ENCODE measurements around the gene TRIM2.
A peak's percentile ranks its signal among the peaks of the same experiment; 100 is the strongest.

Gene TRIM2

DNA sequence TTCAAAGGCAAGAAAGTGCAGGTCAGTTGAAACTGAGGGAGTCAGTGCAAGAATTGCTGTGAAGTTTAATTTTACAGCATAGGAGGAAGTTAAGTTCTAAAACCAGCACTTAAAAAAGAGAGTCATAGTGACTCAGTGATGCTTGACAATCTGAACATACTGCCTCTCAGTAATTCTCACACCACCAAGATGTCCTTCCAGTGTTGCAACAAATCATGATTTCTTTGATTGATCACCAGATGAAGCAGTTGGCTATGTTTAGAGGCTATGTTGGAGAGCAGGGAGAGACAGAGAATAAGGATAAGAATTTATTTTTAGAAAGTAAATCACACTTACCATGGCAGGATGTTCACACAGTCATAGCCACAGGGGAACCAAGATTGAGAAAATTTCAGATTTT is 13.2 kb downstream of the TRIM2 start:
- H3K27me3 ChIP-seq (ENCODE audit: insufficient read depth, poor library complexity, severe bottlenecking), result peaks cover 6% of the 10 kb centered on the region
- TF ChIP-seq POLR2AphosphoS5 (IDR thresholded peaks at IDR 0.05; ENCODE audit: low read depth) (no peak), GABPA (IDR thresholded peaks at IDR 0.05; ENCODE audit: low read depth) (no peak), REST (IDR thresholded peaks at IDR 0.05; ENCODE audit: insufficient replicate concordance, low read depth) (no peak), SPI1 (IDR thresholded peaks at IDR 0.05; ENCODE audit: borderline replicate concordance, low read depth) (no peak), CTCF (IDR thresholded peaks at IDR 0.05; ENCODE audit: insufficient read depth, low read length) (no peak)
- H3K27ac ChIP-seq (replicated peaks), result no peak overlapping the region
- H3K4me3 ChIP-seq (replicated peaks; ENCODE audit: insufficient read depth, low read length), result no peak overlapping the region
- no peak for DNase-seq (ENCODE audit: low read depth in 1 of 2, low spot score in 1 of 2)

DNA sequence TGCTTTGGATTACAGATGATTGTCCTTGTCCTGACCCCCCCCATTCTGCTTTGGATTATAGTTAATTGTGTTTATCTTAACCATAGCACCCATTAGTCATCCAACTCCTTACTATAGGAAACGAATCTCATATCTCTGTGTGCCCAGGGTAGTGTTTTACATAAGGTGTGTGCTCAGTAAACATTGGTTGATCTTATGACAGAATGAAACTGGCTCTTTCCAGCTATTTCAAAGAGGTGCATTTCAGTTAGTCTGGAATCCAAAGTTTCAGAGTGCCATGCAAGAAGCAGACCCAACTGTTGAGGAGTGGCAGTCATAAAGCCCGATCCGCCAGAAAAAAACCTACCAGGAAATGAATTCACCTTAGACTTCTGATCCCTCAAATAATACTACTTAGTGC is 14.7 kb downstream of the TRIM2 start:
- no peak for DNase-seq (ENCODE audit: low read depth in 1 of 2, low spot score in 1 of 2)
- peaks cover 6% of the 10 kb centered on the region for H3K27me3 ChIP-seq (ENCODE audit: insufficient read depth, poor library complexity, severe bottlenecking)
- H3K27ac ChIP-seq (replicated peaks), result no peak overlapping the region
- no peak overlapping the region for H3K4me3 ChIP-seq (replicated peaks; ENCODE audit: insufficient read depth, low read length)
- TF ChIP-seq GABPA (IDR thresholded peaks at IDR 0.05; ENCODE audit: low read depth), result no peak
- TF ChIP-seq SPI1 (IDR thresholded peaks at IDR 0.05; ENCODE audit: borderline replicate concordance, low read depth), result no peak
- TF ChIP-seq CTCF (IDR thresholded peaks at IDR 0.05; ENCODE audit: insufficient read depth, low read length), result no peak

DNA sequence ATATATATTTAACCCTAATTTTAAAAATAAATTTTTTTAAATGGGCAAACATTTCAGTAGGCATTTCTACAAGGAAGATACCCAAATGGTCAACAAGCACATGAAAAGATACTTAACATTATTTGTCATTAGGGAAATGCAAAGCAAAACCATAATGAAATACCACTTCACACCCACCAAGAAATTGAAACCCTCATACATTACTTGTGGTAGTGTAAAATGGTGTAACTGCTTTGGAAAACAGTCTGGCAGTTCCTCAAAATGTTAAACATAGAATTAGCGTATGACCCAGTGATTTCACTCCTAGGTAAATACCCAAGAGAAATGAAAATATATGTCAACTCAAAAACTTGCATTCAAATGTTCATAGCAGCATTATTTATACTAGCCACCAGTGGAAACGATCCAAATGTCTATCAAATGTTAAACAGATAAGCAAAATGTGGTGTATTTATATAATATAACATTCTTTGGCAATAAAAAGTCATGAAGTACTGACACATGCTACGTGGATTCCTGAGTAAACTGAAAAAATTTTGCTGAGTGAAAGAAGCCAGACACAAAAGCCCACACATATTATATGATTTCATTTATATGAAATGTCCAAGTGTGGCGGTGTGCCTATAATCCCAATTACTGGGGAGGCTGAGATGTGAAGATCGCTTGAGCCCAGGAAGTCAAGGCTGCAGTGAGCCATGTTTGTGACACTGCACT is 16.6 kb downstream of the TRIM2 start:
- Histone ChIP-seq H3K27me3 (ENCODE audit: insufficient read depth, poor library complexity, severe bottlenecking) (peaks cover 6% of the 10 kb centered on the region), H3K27ac (replicated peaks) (no peak overlapping the region), H3K4me3 (replicated peaks; ENCODE audit: insufficient read depth, low read length) (no peak overlapping the region)
- DNase-seq (ENCODE audit: low read depth in 1 of 2, low spot score in 1 of 2), result no peak
- TF ChIP-seq SPI1 (IDR thresholded peaks at IDR 0.05; ENCODE audit: borderline replicate concordance, low read depth) (peak; percentile 65; the same call in 1 of the 2 replicates), CTCF (IDR thresholded peaks at IDR 0.05; ENCODE audit: insufficient read depth, low read length) (no peak)

GRCh38 chr4:153221783-153222706 is 17.8 kb downstream of the TRIM2 start:
- TF ChIP-seq REST (IDR thresholded peaks at IDR 0.05; ENCODE audit: insufficient replicate concordance, low read depth), result no peak
- TF ChIP-seq POLR2AphosphoS5 (IDR thresholded peaks at IDR 0.05; ENCODE audit: low read depth), result no peak
- no peak for TF ChIP-seq GABPA (IDR thresholded peaks at IDR 0.05; ENCODE audit: low read depth)
- no peak for TF ChIP-seq SPI1 (IDR thresholded peaks at IDR 0.05; ENCODE audit: borderline replicate concordance, low read depth)
- no peak for TF ChIP-seq CTCF (IDR thresholded peaks at IDR 0.05; ENCODE audit: insufficient read depth, low read length)
- H3K4me3 ChIP-seq (replicated peaks; ENCODE audit: insufficient read depth, low read length), result peak overlapping the region; percentile 50
- H3K27ac ChIP-seq (replicated peaks), result no peak overlapping the region
- DNase-seq (ENCODE audit: low read depth in 1 of 2, low spot score in 1 of 2), result no peak
- H3K27me3 ChIP-seq (ENCODE audit: insufficient read depth, poor library complexity, severe bottlenecking), result peaks cover 4% of the 10 kb centered on the region

Data from HL-60 (cell line).